NCI-H510A treated with DMSO at 0.1 percent for 48 hours (cell line): Measurements from ENCODE around the gene SMARCA4.
"Not testable (repeated sequence)": the region's sequence is repeated elsewhere in the genome, so short reads cannot be mapped to it uniquely, and the experiment has no call there.

ENCODE experiments used
- DNase-seq: peaks from one replicate; lab custom pipeline; 2025; lab: John Stamatoyannopoulos, UW

The SMARCA4 gene

DNA sequence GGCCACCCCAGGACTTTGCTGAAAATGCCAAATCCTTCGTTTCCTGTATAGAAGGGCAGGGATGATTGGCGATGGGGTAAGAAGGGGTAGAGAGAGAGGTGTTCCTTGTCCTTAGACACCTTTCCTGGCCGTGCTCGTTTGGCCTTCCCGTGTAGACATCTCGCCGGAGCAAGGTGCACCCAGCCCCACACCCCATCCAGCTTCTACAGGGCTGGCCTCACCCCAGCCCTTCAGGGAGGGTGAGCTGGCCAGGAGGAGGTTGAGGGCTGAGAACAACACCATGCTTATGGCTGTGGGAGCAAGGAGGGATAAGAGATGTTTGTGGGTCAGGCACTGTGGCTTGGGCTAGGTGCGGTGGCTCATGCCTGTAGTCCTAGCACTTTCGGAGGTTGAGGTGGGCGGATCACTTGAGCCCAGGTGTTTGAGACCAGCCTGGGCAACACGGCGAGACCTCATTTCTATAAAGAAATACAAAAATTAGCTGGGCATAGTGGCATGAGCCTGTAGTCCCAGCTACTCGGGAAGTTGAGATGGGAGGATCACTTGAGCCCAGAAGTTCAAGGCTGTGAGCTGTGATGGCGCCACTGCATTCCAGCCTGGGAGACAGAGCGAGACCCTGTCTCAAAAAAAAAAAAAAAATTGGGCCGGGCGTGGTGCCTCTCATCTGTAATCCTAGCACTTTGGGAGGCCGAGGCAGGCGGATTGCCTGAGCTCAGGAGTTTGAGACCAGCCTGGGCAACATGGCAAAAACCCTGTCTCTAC is 15.5 kb downstream of the SMARCA4 start:
- DNase-seq = no peak

DNA sequence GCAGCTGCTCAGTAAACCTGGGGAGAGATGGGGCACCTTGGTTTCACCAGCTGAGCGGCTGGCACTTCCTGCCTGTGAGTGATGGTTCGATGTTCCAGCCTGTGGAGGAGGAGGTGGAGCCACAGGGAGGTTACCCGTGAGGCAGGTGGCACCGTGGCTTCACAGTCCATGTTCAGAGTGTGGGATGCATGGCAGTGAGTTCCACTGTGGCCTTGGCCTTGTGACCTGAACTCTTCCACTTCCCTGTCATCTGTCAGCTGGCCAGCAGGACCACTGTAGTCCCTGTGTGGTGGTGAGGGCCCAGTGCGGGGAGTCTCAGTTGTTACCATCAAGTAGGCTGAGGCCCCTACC is 16.9 kb downstream of the SMARCA4 start:
- no peak for DNase-seq

DNA sequence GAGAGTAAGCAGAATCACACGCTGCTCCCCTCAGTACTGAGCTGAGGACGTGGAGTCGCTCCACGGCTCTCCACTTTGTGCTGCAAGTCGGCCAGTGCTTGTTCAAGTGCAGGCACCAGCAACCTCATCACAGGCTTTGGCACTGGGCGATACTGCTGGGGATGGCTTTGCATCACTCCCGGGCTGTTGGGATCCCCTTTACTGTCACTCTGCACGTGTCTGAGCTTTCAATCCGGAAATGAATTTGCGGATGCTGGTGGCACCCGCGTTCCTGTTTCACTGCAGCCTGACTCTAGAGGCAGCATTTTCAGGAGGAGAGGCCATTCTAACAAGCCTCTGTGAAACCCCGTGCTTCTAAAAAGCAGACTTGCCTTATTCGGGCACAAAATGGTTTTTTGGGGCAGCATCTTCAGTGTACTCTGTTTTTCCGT is 19.1 kb downstream of the SMARCA4 start:
- no peak for DNase-seq

- peak; percentile 36 for DNase-seq
Measured at GRCh38 chr19:10981252-10981895, 20.5 kb downstream of the SMARCA4 start.

DNA sequence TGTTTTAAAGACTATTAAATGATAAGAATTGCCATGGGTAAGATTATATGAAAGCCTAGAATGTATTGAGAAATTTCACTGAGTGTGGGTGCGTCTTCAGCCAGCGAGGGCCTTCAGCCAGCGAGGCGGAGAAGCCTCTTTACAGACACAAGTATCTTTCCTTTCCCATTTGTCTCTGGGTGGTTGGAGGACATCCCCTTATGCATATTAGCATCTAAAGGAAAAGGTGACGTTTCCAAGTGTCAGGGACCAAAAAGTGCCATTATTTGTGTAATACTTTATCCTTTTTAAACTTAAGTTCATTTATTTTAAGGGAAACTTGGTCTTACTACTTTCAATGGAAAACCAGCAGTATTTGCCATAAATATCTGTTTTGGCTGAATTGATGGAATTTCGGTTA is 22.2 kb downstream of the SMARCA4 start:
- DNase-seq = no peak

DNA sequence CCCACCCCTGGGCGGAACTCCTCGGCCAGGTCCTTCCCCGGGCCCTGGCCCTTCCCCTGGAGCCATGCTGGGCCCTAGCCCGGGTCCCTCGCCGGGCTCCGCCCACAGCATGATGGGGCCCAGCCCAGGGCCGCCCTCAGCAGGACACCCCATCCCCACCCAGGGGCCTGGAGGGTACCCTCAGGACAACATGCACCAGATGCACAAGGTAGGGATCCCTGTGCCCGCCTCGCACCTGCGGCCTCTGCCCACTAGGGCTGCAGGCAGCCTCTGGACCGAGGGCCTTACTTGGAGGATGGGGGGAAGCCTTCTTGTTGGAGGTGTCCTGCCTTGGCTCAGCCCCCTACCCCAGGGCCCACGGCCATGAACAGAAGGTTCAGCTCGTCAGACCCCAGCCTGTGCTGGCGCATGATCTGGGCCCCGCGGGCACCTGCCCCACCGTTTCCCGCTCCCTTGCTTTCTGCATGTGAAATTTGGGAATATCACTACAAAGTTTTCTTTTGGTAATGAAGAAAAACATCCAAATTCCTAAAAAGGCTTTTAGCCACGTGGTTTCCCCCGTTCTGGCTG is 23.4 kb downstream of the SMARCA4 start:
- DNase-seq = no peak

DNA sequence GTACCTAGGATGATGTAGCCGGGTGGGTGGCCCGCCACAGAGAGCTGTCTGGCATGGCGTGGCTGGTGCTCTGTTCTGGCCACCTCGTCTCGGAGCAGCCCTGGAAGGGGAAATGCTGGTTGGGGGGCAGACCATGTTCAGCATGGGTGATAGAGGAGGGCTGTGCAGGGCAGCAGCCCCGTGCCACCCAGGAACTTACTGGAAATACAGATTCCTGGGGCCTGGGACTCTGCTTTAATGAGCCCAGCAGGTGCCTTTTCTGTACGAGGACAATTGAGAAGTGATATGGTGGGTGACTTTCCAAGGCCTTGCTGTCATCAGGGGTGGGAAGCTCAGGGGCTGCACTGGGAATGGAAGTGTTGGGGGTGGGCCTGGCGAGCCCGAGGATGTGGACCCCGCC is 24.7 kb downstream of the SMARCA4 start:
- no peak for DNase-seq

GRCh38 chr19:10986301-10987127 is 25.7 kb downstream of the SMARCA4 start:
- no peak for DNase-seq

- DNase-seq = no peak
Measured at GRCh38 chr19:10987571-10988297, 26.9 kb downstream of the SMARCA4 start.

GRCh38 chr19:10988380-10988779 is 27.6 kb downstream of the SMARCA4 start:
- no peak for DNase-seq

DNA sequence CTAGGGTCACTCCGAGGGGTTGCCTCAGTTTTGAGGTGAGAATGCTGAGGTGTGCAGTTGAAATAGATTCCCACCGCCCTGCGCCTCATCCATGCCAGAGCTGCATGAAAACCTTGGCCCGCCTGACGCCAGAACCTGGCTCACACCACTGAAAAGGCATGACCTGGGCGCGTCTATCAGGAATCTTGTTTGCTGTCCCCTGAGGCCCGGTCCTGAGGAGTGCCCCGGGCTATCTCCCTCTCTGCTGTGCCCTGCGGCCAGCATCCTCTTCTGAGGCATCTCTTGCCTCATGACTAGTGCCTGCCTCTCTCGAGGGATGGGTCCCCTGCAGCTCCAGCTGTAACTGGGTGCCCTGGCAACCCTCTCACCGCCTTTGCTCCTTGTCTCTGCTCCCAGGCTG is 28.1 kb downstream of the SMARCA4 start:
- no peak for DNase-seq

DNA sequence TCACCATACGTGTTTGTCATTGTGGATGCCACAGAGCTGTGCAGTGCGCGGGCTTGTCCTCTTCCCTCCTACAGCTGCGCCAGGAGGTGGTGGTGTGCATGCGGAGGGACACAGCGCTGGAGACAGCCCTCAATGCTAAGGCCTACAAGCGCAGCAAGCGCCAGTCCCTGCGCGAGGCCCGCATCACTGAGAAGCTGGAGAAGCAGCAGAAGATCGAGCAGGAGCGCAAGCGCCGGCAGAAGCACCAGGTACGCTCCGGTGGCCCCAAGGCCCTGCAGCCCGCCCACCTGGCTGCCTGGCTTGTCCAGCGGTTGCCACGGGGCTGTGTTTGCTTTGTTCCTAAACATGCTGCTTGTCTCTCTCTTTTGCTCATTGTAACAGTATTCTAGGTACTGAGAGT is 30.2 kb downstream of the SMARCA4 start:
- no peak for DNase-seq

- no peak for DNase-seq
Measured at GRCh38 chr19:10991521-10992081, 30.8 kb downstream of the SMARCA4 start.

DNA sequence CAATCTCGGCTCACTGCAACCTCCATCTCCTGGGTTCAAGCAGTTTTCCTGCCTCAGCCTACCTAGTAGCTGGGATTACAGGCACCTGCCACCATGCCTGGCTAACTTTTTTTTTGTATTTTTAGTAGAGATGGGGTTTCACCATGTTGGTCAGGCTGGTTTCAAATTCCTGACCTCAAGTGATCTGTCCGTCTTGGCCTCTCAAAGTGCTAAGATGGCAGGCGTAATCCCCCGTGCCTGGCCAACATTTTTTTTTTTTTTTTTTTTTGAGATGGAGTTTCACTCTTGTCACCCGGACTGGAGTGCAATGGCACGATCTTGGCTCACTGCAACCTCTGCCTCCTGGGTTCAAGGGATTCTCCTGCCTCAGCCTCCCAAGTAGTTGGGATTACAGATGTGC is 31.3 kb downstream of the SMARCA4 start:
- DNase-seq = not testable (repeated sequence)

DNA sequence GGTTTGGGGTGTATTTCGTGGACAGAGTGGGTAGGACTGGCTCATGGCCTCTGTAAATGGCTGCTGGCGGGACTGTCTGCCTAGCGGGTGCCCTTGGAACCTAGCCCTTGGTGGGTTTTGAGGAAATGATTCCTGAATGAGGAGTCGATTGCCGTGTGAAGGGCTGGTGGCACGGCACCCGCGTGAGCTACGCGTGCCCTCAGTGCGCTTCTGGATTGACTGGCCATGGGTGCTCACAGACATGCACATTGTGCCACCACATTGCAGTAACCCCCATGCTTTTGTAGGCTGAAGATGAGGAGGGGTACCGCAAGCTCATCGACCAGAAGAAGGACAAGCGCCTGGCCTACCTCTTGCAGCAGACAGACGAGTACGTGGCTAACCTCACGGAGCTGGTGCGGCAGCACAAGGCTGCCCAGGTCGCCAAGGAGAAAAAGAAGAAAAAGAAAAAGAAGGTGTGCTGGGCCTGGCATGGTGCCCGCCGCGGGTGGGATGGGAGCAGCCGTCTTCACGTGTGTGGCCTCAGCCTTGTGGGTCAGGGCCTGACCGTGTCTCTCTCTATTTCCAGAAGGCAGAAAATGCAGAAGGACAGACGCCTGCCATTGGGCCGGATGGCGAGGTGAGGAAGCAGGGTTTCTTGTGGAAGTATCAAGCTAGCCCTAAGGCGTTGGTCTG is 35.2 kb downstream of the SMARCA4 start:
- no peak for DNase-seq

GRCh38 chr19:10998045-10998533 is 37.3 kb downstream of the SMARCA4 start:
- DNase-seq = no peak

DNA sequence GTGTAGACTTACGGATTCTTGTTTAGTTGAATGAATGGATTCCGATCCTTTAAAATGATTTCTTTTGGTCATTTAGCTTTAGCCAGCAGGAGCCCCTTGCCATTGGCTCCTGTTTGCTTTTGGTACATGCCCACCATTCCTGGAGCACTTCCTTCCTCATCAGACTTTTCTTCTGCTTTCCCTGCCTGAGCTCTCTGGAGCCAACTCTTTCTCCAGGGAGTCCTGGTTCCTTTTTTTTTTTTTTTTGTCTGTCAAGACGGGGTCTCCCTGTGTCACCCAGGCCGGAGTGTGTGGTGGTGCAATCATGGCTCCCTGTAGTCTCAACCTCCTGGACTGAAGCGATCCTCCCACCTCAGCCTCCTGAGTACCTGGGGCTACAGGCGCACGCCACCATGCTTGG is 37.8 kb downstream of the SMARCA4 start:
- DNase-seq = no peak

DNA sequence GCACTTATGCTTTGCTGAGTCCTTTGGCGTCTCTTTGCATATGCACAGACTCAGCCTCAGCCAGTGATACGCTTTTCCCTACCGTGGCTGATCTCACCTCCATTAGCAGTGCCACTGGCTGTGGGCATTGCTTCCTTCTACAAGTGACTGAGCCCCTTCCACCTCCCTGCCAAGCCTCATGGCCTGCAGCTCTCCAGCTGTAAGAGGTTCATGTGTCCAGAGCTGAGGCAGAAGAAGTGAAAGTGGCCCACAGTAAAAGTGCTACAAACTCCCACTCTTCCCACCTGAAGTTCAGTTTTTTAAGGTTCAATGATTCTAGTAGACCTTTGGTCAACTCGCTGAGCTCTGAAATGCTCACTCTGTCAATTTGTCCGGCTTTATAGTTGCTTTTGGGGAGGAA is 44.7 kb downstream of the SMARCA4 start:
- no peak for DNase-seq

DNA sequence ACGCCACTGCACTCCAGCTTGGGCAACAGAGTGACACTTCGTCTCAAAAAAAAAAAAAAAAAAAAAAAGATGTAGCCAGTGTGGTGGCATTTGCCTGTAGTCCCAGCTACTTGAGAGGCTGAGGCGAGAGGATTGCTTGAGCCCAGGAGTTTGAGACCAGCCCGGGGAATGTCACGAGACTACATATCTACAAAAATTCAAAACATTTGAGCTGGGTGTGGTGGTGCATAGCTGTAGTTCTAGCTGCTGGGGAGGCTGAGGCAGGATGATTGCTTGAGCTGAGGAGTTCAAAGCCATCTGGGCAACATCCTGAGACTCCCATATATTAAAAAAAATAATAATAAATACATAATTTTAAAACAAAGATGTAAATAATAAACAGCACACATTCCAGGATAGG is 46.6 kb downstream of the SMARCA4 start:
- no peak for DNase-seq

DNA sequence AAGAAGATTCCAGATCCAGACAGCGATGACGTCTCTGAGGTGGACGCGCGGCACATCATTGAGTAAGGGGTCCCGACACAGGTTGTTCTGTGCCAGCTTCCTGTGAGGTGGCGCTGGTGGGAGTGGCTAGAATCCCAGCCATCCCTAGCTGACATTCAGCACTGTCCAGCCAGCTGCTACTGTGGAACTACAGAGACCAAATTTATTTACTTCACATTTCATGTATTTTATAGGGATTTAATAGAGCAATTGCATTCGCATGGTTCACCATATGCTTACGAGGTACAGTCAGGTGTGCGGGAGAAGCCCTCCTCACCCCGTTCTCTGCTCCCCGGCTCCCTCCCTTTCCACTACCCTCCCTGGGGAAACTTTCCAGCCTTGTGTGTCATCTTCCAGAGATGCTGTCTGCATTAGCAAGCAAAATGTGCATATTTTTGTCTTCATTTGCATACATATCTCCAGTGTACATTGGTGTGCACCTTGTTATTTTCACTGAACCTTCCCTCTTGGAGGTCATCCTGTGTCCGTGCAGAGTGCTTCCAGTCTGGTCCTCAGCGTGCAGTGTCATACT is 47.2 kb downstream of the SMARCA4 start:
- DNase-seq = no peak

DNA sequence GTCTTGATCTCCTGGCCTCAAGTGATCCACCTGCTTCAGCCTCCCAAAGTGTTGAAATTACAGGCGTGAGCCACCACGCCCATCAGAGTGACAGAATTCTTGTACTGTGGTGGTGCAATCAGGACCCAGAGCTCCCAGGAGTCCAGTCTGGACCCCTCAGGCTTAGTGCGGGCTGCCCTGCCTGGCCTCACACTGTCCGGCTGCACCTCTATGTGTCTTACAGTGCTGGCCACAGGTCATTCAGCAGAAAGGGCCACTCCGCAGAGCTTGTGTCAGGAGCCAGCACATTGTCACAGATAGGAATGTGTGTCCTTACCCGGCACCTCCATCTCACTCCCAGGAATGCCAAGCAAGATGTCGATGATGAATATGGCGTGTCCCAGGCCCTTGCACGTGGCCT is 49.2 kb downstream of the SMARCA4 start:
- DNase-seq = no peak
